ENCODE data around the gene CADM2. TPM values are rescaled to one million over a fixed set of nuclear protein-coding genes. Genes with fewer than 3 reads are reported as not detected.

Gene CADM2
- total RNA-seq, 1 donor from 2014 or later: not detected

DNA sequence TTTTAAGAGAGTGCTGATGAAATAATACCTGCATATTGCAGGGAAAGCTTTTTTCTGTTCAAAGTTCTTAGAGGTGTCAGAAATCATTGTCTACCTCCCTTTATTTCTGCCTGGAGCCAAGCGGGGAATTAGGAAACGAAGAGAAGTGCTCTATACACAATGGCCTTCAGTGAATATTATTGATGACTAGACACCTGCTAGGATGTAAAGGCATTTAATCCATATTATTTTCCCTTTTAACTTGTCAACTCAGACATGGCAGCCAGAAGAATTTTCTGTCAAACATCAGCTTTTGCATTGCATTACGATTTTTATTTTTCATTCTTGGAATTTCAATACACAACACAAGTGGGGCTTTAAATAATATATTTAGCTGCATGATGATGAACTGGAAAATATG is 24.7 kb downstream of the CADM2 start:
- DNase-seq (ENCODE audit: extremely low read depth, low read depth, low spot score): no peak

DNA sequence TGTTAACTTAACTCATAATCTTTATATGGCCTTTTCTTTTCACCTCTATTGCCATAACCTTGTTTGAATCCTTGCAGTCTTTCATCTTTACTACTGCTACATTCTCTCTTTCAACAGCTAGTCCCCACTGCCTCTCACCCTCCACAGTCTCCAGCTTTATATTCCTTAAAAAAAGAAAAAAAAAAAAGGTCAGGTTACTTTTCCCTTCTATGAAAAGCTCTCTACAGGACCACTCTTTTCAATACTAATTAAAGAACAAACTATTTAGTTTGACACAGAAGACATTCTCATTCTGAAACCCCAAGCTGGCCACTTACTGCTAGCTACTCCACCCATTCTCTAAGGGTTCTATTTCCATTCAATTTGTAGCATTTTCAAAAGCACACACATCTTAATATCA is 25.6 kb downstream of the CADM2 start:
- no peak for DNase-seq (ENCODE audit: extremely low read depth, low read depth, low spot score)

DNA sequence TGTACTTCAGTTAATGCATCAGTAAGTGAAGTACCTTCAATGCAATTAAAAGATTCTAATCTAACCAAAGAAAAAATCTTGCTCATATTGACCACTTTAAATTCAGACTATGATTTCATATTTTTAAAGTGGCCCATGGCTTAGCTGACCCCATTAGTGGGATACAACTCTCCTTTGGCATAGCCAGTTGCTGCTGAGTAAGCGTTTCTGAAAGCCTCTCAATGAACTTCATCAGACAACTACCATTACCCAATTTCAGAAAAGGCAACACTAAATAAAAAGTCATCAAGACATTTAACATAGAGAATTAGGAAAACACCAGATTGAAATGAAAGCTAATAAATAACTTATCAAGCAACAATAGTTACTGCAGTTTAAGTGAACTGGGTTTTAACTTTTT is 27.0 kb downstream of the CADM2 start:
- DNase-seq (ENCODE audit: extremely low read depth, low read depth, low spot score): no peak

DNA sequence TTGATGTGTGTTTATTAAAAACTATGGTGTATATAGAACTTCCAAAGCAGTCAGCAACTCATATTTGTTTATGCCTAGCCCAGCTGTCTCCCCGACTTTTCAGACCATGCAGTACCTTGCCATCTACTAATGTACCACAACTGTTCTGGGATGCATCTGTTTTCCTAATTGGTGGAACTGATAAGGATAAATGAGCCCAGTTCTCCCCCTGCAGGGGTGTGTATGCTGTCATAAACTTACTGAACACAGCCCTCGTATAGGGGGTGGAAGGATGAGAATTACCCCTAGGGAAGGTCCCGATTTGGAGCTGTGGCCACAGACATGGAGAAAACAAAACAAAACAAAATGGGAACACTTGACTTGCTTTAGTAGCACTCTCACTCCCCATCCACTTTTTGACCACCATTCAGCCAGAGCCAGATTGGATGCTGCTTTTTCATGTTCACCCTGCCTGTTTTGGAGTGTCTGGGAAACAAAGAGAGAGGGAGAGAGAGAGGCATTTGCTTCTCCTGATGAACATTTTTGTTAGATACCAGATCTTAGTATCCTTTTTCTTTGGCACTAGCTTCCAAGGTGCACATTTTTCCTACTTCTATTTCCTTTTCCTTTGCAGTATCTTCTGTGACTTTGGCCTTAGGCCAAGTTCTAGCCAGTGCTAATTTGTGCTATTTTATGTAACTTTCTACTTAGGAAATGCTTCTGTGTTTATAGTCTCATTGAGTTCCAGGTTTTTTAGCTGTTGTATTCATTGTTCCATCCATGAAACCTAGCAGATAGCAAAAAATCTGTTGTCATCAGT is 29.1 kb downstream of the CADM2 start:
- DNase-seq (ENCODE audit: extremely low read depth, low read depth, low spot score): no peak

DNA sequence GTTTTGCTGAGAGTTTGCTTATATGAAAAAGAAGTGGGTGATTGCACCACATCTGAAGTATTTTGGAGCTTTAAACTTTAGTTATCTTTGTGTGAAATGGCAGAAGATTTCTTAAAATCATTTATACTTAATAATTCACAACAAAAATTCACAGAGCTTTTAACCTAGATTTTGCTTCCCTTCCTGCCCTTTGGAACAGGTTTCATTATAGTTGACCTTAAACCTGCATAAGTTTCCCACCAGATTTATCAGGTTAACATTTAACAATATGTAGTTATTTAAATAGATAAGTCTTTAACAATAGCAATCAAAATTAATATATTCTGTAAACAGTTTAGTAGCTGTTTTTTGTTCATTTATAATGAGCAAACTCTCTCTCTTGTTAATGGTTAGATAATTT is 30.3 kb downstream of the CADM2 start:
- DNase-seq (ENCODE audit: extremely low read depth, low read depth, low spot score): no peak

DNA sequence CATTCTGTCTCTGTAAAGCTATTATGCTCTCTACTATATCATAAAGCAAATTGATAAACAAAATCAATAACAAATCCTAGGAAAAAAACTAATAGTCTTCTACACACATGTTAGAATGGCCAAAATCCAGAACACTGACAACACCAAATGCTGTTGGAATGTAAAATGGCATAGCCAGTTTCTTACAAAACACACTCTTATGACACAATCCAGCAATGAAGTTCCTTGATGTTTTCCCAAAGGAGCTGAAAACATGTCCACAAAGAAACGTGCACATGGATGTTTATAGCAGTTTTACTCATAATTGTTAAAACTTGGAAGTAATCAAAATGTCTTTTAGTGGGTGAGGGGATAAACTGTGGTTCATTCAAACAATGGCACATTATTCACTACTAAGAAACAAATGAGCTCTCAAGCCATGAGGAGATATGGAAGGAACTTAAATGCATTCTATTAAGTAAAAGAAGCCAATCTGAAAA is 32.7 kb downstream of the CADM2 start:
- no peak for DNase-seq (ENCODE audit: extremely low read depth, low read depth, low spot score)

DNA sequence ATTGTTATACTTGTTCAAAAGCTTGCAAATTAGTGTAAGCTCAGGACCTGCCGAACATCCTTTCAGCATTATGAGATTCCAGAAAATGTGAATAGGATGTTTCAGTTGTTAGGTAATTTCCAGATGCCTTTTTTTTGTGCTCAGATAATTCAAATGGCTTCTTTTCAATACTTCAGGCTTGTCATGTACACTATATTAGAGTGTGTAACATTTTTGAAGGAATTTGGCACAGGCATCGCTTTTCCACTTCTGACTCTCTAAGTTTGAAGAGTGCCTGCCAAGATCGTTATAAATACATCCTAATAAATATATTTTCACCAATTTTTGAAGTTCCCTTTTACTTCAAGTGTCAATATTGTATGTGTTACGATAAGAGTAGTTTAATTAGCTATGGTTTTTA is 35.2 kb downstream of the CADM2 start:
- DNase-seq (ENCODE audit: extremely low read depth, low read depth, low spot score): no peak

DNA sequence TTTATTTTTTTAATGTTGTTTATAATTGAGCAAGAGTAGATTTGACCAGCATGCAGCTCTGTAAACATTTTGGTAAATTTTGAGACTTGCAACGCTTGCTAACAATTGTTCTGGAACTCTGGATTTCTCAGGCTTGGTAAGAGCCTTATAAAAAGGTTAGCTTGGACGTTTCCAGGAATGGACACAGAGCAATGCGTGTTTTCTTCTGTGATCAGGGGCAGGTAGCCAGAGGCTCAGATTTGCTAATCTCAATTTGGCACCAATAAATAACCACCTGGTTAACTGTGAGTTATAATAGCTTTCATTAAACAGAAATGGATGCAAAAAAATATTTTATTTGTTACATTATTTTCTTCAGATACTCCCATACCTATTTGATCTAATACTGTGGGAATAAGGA is 39.8 kb downstream of the CADM2 start:
- DNase-seq (ENCODE audit: extremely low read depth, low read depth, low spot score): no peak

DNA sequence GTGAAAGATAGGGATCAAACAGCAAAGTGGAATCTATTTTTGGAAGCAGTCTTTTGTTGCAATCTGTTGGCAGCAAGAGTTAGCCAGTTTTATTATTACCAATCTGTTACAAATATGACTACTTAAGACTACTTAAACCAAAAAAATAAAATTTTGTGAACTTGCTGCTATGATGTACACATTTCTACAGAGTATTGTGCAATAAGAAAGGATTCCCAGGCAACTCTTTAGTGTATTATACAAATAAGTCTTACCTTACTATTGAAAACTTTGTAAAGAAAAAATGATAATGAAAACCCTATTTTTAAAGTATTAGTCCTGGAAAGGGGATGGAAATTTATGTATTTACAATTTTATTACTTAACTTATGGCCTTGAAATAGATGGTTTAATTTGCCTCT is 44.7 kb downstream of the CADM2 start:
- no peak for DNase-seq (ENCODE audit: extremely low read depth, low read depth, low spot score)

DNA sequence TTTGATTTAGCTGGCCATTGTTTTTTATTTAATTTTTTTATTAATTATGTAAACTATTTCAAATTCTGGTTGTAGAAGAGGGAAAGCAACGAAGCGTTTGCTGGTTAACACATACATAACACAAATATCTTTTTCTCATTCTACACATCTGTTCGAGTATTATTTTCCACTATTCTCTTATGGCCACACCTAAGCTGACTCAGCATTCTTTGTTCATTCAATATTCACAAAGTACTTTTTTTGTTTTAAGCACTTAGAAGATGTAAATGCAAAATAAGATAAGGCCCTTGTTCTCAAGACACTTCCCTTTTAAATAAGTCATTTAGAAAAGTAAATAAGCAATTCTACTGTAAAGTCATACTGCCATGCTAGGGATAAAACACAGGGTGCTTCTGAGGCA is 45.4 kb downstream of the CADM2 start:
- DNase-seq (ENCODE audit: extremely low read depth, low read depth, low spot score): no peak

DNA sequence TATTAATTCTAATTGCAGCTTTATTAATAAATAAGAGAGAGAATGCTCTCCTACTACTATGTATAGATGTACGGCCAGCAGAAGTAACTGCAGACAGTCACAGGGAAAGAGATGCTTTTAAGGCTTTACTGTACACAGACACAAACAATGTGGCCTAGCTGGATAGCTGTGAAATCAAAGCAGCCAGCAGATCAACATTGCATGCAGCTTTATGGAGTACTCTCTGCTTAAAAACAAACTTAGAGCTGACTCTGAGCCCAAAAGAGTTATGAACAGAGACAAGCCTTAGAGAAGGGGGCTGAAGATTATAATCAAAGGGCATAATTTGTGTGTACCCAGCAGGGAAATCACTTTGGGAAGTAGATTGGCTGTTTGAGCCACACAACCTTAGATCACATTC is 47.2 kb downstream of the CADM2 start:
- no peak for DNase-seq (ENCODE audit: extremely low read depth, low read depth, low spot score)

DNA sequence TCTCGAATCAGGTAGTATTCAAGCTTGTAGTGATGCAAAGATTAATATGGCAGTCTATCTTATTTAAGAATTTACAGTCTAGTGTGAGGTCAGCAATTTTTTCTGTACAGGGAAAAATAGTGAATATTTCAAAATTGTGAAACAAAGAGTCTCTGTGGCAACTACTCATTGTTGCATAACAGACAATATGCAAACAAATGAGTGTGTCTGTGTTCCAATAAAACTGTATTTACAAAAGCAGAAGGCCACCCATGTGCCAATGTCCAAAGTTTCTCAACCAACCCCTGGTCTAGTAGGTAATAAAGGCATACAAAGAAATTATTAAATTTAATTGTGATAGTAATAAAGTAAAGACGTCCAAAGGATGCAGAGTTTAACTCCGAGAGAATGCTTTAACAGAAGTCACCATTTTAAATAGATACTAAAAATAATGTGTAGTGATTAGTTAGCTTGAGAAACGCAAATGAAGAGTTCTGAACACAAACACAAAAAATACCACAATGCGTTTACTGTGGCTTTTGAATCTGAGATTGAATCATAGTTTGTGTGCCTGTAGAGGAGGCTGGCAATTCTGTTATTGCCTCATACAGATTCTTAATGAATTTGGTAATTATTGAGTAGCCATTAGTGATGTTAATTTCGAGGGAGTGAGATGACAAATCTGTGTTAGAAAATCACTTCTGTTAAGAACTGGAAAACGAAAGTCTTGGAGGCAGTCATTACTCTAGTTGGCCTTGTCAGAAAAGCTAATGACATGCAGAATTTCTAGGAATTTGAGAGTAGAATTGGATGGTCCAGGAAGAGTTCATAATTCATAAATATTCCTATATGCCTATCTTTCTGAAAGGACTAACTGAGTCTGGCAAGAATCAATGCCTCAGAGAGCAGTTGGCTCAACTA is 48.7 kb downstream of the CADM2 start:
- DNase-seq (ENCODE audit: extremely low read depth, low read depth, low spot score): no peak

DNA sequence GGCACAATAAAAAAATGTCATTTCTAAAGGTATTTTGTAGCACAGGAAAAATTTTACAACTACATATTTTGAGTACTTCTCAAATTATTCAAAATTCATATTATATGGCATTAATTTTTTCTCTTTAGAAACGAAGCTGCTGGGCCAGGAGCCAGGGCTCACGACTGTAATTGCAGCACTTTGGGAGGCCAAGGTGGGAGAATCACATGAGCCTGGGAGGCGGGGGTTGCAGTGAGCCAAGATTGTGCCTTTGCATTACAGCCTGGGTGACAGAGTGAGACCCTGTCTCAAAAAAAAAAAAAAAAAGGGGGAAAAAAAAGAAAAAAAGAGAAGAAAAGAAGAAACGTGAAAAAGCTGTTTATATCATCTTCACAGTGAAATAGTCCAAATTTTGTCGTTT is 62.0 kb downstream of the CADM2 start:
- no peak for DNase-seq (ENCODE audit: extremely low read depth, low read depth, low spot score)

DNA sequence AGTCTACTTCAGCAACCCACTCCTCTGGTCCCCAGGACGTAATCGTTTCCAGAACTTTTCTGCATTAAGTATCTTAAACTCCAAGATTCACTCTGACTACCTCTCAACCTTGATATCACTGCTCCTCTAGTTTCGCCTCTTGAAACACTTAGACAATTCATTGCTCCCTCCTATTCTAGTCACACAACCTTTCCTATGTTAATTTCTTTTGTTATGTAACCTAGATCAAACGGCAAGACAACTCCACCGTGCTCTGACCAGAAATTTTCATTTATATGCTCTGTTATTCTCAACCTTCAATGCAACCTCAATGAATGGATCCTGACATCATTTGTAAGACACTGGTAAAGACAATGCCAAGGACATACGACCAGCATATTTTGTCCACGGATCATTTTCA is 71.3 kb downstream of the CADM2 start:
- DNase-seq (ENCODE audit: extremely low read depth, low read depth, low spot score): no peak

DNA sequence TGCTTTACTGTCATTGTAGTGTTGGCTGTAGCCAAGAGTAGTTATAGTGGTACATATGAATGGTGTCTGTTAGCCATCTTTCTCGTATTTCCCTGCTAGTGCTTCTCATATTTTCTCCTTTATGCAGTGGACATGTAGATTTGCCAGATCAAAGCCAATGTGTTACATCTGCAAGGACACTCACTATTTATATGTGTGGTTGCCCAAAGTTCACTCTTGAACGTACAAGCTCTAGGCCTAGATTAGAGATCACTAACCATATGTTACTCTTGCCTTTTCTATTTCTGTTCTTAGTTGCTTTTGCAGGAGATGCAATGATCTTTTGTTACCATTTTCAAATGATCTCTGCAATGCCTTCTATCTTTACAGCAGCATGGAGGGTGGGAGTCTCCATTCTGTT is 78.4 kb downstream of the CADM2 start:
- DNase-seq (ENCODE audit: extremely low read depth, low read depth, low spot score): no peak

DNA sequence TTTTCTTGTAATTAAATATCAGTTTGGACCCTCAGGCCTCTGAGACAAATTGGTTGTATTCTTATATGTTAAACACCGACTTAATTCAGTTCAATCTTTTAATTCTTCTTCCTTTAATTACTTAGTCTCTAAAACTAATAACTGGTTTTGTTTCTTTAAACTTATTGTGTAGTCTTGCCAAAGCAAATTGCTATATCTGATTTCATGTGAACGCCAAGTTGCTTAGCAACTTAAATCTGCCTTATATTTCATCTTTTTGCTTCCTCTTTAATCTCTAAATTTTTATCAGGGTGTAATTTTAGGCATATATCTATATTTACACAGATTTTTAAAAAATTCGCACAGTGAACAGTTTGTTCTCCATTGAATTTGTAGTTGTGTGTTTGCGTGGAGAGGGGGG is 82.2 kb downstream of the CADM2 start:
- no peak for DNase-seq (ENCODE audit: extremely low read depth, low read depth, low spot score)

DNA sequence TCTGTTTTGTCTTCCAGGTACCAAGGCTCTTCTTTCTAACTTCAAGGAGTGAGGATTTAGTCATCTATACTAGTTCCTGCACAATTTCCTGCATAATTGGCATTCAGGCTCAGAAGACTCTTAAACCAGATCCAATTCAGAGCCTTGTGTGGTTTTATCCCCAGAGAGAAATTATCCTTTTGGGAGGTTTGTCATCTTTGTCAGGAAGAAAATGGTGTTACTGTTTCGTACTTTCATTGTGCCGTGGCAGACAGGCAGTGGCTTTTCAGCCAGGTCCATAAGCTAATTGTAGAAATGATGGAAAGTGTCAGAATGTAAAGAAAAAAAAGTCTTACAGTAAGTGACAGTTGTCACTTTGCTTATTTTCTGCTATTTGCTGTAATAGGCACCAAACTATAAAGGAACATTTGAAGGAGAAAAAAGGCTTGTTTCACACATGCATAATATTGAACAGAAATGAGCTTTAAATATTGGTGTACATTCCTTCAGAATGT is 82.8 kb downstream of the CADM2 start:
- DNase-seq (ENCODE audit: extremely low read depth, low read depth, low spot score): no peak

DNA sequence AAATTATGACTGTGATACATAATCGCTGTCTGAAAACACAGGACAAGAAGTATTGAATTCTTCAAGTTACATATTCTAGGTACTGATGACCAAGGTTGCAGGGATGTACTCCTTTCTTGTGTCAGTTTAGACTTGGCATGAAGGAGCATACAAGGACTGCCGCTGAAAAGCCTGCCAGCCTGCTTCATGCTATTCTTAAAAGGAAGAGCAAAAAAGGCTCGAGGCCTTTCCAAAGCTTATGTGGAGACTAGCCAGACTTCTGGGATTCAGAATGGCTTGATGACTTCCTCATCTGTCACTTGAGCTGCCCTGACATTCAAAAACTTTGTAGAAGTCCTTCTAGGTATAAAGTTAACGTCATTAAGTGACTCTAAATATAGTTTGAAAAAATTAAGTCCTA is 92.0 kb downstream of the CADM2 start:
- DNase-seq (ENCODE audit: extremely low read depth, low read depth, low spot score): no peak

DNA sequence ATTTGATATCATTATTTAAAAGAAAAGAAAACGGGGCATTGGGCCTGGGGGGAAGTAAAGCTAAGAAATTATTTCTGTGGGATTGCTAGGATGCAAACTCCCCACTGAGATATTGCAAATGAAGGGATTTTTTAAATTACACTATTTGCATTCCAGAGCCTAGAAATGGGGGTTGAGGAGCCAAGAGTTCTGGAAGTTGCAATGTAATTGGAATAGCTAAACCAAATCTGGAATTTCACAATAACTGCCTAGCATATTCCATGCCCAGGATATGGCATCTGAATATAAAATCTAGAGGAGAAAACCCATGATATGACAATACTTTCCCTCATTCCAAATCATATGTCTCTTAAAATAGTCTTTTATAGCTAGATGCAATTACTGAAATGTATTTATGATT is 93.0 kb downstream of the CADM2 start:
- no peak for DNase-seq (ENCODE audit: extremely low read depth, low read depth, low spot score)

DNA sequence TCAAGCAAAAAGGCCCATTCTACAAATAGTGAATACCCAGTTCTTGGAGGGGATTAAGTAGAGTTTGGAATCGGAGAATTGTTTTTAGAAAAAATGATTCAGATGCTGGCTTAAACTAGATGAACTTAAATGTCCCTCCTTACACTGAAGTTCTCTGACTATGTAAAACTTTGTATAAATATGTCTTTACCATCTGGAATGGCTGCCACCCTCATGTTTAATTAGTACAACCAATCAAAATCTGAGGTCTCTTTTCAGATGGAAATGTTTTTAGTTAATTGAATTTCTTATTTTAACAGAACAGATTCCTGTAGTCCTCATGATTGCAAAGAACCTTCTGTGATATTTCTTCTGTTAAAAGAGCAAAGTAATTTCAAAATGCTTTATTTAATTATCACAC is 94.8 kb downstream of the CADM2 start:
- no peak for DNase-seq (ENCODE audit: extremely low read depth, low read depth, low spot score)

DNA sequence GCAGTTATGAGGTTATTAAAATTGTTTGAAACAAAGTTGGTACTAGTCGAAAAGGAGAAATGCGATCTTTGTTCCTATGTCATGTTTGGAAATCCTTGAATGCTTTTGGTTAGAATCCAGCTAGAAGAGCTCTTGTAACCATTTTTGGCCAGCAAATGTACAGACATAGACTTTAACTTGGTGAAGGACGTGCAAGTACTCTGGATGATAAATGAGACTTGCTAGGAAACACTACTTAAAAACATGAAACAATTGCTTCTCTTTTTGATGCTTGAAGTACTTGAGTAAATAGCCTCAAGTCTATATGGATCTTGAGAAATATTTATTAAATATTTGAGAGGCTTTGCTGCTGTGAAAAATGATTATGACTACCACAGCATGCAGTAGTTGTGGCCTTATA is 95.8 kb downstream of the CADM2 start:
- DNase-seq (ENCODE audit: extremely low read depth, low read depth, low spot score): no peak

DNA sequence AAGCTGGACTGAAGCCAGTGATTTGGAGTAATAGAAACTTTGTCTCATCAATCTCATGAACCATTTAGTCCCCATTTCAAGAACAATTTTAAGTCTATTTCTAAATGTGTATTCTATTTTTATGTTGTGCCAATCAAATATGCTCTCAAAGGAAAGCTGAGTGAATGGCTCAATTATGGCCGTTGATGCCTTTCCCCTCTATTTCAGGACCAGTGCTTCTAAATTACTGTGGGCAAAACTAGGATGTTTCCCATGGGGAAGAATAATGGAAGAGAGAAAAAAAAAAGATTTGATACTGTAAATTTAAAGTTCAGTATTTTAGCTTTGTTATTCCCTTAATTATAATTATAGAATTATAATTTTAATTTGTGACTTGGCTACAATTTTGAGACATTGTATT is 110.1 kb downstream of the CADM2 start:
- DNase-seq (ENCODE audit: extremely low read depth, low read depth, low spot score): no peak
